Measurements from ENCODE around the gene GRIK3. TPM values are rescaled to one million over a fixed set of nuclear protein-coding genes. Genes with fewer than 3 reads are reported as not detected.
A peak's percentile ranks its signal among the peaks of the same experiment; 100 is the strongest.

Gene GRIK3
- total and polyA plus RNA-seq, 8 donors, result under 0.01 to 4.9 (median 0.46) TPM; not detected in 1

GRCh38 chr1:37040773-37041172 lies 6.5 kb upstream of the GRIK3 start:
- Histone ChIP-seq H3K9me3 (no peaks in the 10 kb centered on the region), H3K27ac (no peak overlapping the region), H3K4me3 (no peak overlapping the region), H3K36me3 (no peaks in the 10 kb centered on the region), H3K4me1 (peaks cover 0 to 26% (median 8%) of the 10 kb centered on the region in 4 donors), H3K27me3 (peaks cover 17 to 100% (median 58%) of the 10 kb centered on the region in 3 donors)
- WGBS, 5 donors, result 33 to 53% (median 39%) methylated on average over 3 to 4 of the region's 4 CpGs
- DNase-seq, result no peak
- TF ChIP-seq EP300 (IDR thresholded peaks at IDR 0.05) (no peak), POLR2AphosphoS5 (IDR thresholded peaks at IDR 0.05) (no peak), CTCF (IDR thresholded peaks at IDR 0.05) (no peak), POLR2A (IDR thresholded peaks at IDR 0.05) (no peak)
- intact Hi-C loops (cut with DNase I; ENCODE audit: low total_unique reads), result no loop called here

GRCh38 chr1:37040261-37040660 lies 5.9 kb upstream of the GRIK3 start:
- no peak for DNase-seq
- Histone ChIP-seq H3K36me3 (no peaks in the 10 kb centered on the region), H3K4me3 (no peak overlapping the region), H3K27ac (no peak overlapping the region), H3K27me3 (peaks cover 17 to 100% (median 64%) of the 10 kb centered on the region in 3 donors), H3K9me3 (no peaks in the 10 kb centered on the region), H3K4me1 (peaks cover 0 to 32% (median 12%) of the 10 kb centered on the region in 4 donors)
- 3 to 29% (median 10%) methylated on average over 3 of the region's 3 CpGs for WGBS, 5 donors
- intact Hi-C loops (cut with DNase I; ENCODE audit: low total_unique reads), result no loop called here
- TF ChIP-seq POLR2AphosphoS5 (IDR thresholded peaks at IDR 0.05) (no peak), EP300 (IDR thresholded peaks at IDR 0.05) (no peak), POLR2A (IDR thresholded peaks at IDR 0.05) (no peak), CTCF (IDR thresholded peaks at IDR 0.05) (no peak)

- intact Hi-C loops (cut with DNase I; ENCODE audit: low total_unique reads), result no loop called here
- Histone ChIP-seq H3K36me3 (no peaks in the 10 kb centered on the region), H3K27me3 (peaks cover 32 to 100% (median 75%) of the 10 kb centered on the region in 3 donors), H3K4me3 (no peak overlapping the region), H3K4me1 (peaks cover 5 to 48% (median 26%) of the 10 kb centered on the region in 4 donors), H3K9me3 (no peaks in the 10 kb centered on the region), H3K27ac (no peak overlapping the region)
- peak; percentile 33 to 73 for DNase-seq
- no peak for TF ChIP-seq EP300 (IDR thresholded peaks at IDR 0.05)
- TF ChIP-seq POLR2AphosphoS5 (IDR thresholded peaks at IDR 0.05), result no peak
- no peak for TF ChIP-seq POLR2A (IDR thresholded peaks at IDR 0.05)
- WGBS, 5 donors, result 12 to 20% (median 15%) methylated on average over 13 to 16 of the region's 16 CpGs
Measured at GRCh38 chr1:37038227-37039093, 4.1 kb upstream of the GRIK3 start.

GRCh38 chr1:37037690-37038089 lies 3.4 kb upstream of the GRIK3 start:
- Histone ChIP-seq H3K27me3 (peaks cover 37 to 100% (median 75%) of the 10 kb centered on the region in 3 donors), H3K4me1 (peaks cover 5 to 56% (median 29%) of the 10 kb centered on the region in 4 donors), H3K36me3 (no peaks in the 10 kb centered on the region), H3K4me3 (no peak overlapping the region), H3K27ac (no peak overlapping the region), H3K9me3 (no peaks in the 10 kb centered on the region)
- intact Hi-C loops (cut with DNase I; ENCODE audit: low total_unique reads), result no loop called here
- DNase-seq, result no peak
- 3 to 14% (median 7%) methylated on average over 11 to 15 of the region's 15 CpGs for WGBS, 5 donors
- TF ChIP-seq EP300 (IDR thresholded peaks at IDR 0.05), result no peak
- no peak for TF ChIP-seq POLR2A (IDR thresholded peaks at IDR 0.05)
- TF ChIP-seq POLR2AphosphoS5 (IDR thresholded peaks at IDR 0.05), result no peak
- no peak for TF ChIP-seq CTCF (IDR thresholded peaks at IDR 0.05)

Measured in stomach (tissue), 9 donors.